Bronchial epithelial cell (primary cell): Measurements from ENCODE around the gene SEMA6A. TPM values are rescaled to one million over a fixed set of nuclear protein-coding genes. Genes with fewer than 3 reads are reported as not detected.

Experiments used
- DNase-seq: peaks from one replicate; pipeline ENCODE4 v3.0.0-alpha.2; 2010; ENCODE audit warnings: low read depth
- FAIRE-seq: peaks from 2 replicates; lab custom pipeline; 2011; peaks lifted over from hg19 to GRCh38; lab: Jason Lieb, UNC
- H3K27me3 ChIP-seq: 2 replicates; pipeline ENCODE4 v1.5.1; 2011; ENCODE audit warnings: low read length; ENCODE audit not compliant: control insufficient read depth, insufficient read depth
- H3K36me3 ChIP-seq: 2 replicates; pipeline ENCODE4 v1.5.1; 2011; ENCODE audit warnings: low read length; ENCODE audit not compliant: control insufficient read depth, insufficient read depth
- H3K4me3 ChIP-seq: 2 replicates; pipeline ENCODE4 v1.5.1; 2011; ENCODE audit warnings: mild to moderate bottlenecking, low read depth, low read length, control low read depth
- total RNA-seq: library from RNA; depleted of rRNA; stranded (reverse); fragments of >200 nt; gene quantifications from 2 replicates; pipeline ENCODE4 v1.2.1, GENCODE V29; 2014
- TF ChIP-seq, protein P1 (sequence below): IDR thresholded peaks from 2 replicates; pipeline ENCODE4 v1.5.1; 2011; ENCODE audit warnings: mild to moderate bottlenecking, moderate library complexity, low read length, control low read depth, inconsistent platforms; ENCODE audit not compliant: insufficient read depth, severe bottlenecking

The SEMA6A gene
- total RNA-seq, 1 donor from 2014 or later = 0.53 TPM

GRCh38 chr5:116522356-116523136 lies 52.1 kb downstream of the SEMA6A start:
- TF ChIP-seq, protein P1, sequence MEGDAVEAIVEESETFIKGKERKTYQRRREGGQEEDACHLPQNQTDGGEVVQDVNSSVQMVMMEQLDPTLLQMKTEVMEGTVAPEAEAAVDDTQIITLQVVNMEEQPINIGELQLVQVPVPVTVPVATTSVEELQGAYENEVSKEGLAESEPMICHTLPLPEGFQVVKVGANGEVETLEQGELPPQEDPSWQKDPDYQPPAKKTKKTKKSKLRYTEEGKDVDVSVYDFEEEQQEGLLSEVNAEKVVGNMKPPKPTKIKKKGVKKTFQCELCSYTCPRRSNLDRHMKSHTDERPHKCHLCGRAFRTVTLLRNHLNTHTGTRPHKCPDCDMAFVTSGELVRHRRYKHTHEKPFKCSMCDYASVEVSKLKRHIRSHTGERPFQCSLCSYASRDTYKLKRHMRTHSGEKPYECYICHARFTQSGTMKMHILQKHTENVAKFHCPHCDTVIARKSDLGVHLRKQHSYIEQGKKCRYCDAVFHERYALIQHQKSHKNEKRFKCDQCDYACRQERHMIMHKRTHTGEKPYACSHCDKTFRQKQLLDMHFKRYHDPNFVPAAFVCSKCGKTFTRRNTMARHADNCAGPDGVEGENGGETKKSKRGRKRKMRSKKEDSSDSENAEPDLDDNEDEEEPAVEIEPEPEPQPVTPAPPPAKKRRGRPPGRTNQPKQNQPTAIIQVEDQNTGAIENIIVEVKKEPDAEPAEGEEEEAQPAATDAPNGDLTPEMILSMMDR = no peak
- DNase-seq = no peak
- Histone ChIP-seq H3K27me3 (no peaks in the 10 kb centered on the region), H3K36me3 (no peaks in the 10 kb centered on the region), H3K4me3 (no peak overlapping the region)
- FAIRE-seq = no peak

DNA sequence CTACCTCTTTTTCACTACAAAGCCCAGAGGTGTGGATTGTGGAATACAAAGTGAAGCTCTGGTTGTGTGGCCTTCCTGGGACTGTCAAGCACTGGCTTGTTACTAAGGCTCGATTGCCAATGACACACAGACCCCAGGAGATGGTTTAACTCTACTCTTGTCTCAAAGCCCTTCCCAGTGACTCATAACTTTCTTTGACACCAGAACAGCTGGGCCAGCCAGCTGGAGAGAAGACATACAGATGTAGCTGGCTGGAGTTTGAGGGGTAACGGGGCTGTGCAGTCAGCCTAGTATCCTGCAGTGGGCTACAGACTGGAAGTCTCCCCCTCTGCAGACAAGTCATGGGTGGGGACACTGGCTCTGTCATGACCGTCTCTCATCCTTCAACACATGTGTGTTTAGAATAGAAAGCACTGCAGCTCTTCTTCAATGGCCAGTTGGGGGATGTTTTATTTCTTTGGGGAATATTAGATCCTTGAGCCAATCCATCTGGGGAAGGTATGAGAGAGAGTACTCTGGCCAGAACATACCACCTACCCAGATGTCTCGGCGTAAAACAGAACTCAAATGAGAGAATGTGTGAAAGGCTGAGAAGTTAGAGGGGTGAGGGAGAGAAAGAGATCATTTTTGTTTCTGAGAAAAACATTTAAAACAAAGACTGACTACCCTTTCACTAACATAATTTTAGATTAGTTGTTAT lies 53.3 kb downstream of the SEMA6A start:
- Histone ChIP-seq H3K27me3 (no peaks in the 10 kb centered on the region), H3K4me3 (no peak overlapping the region), H3K36me3 (no peaks in the 10 kb centered on the region)
- TF ChIP-seq, protein P1 = no peak
- DNase-seq (peak; percentile 40), FAIRE-seq (no peak)

GRCh38 chr5:116520771-116521170 lies 53.9 kb downstream of the SEMA6A start:
- no peak overlapping the region for H3K4me3 ChIP-seq
- TF ChIP-seq, protein P1 = no peak
- no peaks in the 10 kb centered on the region for H3K27me3 ChIP-seq
- H3K36me3 ChIP-seq = no peaks in the 10 kb centered on the region
- no peak for FAIRE-seq
- DNase-seq = no peak

DNA sequence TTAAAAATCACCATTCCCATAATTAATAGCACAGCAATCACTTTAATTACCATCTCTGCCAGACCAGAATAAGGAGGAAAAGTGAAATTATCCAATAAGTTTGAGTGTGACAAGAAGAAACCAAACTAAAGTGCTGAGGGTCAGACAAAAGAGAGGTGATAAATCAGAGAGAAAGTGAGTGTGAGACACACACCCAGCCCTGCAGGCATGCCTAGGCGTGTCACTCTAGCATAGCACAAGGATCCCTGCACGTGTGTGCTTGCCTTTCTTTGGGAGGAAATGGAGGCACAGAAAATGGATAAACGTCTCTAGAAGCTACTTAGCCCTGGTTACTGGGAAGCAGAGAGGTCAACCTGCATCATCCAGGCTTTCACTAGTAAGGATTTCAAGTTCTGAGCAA lies 56.2 kb downstream of the SEMA6A start:
- Histone ChIP-seq H3K27me3 (no peaks in the 10 kb centered on the region), H3K4me3 (no peak overlapping the region), H3K36me3 (no peaks in the 10 kb centered on the region)
- no peak for FAIRE-seq
- peak; percentile 77 for DNase-seq
- TF ChIP-seq, protein P1 = no peak

DNA sequence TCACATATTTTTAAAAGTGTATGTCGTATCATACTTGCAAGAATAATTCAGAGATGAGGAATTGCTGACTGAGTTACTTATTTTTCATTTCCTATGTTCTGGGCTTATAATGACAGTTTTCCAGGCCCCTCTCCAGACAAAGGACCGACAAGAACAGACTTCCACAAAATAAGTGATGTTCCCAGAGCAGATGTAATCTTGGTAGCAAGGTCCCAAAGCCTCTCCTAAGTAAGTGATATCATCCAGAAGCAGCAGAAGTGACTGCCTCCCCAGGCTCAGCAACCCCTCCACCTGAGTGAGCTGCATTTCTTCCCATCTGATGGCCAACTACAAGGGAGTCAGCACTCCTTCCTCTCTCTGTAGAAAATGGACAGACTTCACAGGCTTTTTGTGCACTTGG lies 57.1 kb downstream of the SEMA6A start:
- DNase-seq (no peak), FAIRE-seq (no peak)
- no peak overlapping the region for H3K4me3 ChIP-seq
- no peaks in the 10 kb centered on the region for H3K36me3 ChIP-seq
- TF ChIP-seq, protein P1 = no peak
- no peaks in the 10 kb centered on the region for H3K27me3 ChIP-seq
